GM21390 (cell line): ENCODE data around the gene TAB2.

Source experiments
- ATAC-seq: cut with Tn5 transposase; IDR thresholded peaks from one replicate; pipeline ENCODE4 v1.9.1; 2021; ENCODE audit not compliant: unreplicated experiment

The TAB2 gene

GRCh38 chr6:149366267-149366921, 48.9 kb downstream of the TAB2 start:
- ATAC-seq: no peak

- ATAC-seq: peak; percentile 84
Observed at GRCh38 chr6:149368065-149368464, 50.6 kb downstream of the TAB2 start.

- no peak for ATAC-seq
Observed at GRCh38 chr6:149371154-149371553, 53.6 kb downstream of the TAB2 start.

- ATAC-seq: no peak
Observed at GRCh38 chr6:149372062-149372461, 54.5 kb downstream of the TAB2 start.

GRCh38 chr6:149373511-149373910, 56.0 kb downstream of the TAB2 start:
- no peak for ATAC-seq

- no peak for ATAC-seq
Observed at GRCh38 chr6:149379977-149380376, 62.5 kb downstream of the TAB2 start.

- ATAC-seq: no peak
Observed at GRCh38 chr6:149380523-149380922, 63.0 kb downstream of the TAB2 start.

- ATAC-seq: no peak
Observed at GRCh38 chr6:149383371-149383770, 65.9 kb downstream of the TAB2 start.

- no peak for ATAC-seq
Observed at GRCh38 chr6:149384464-149384863, 67.0 kb downstream of the TAB2 start.

GRCh38 chr6:149385998-149386646, 68.6 kb downstream of the TAB2 start:
- no peak for ATAC-seq

GRCh38 chr6:149387779-149388512, 70.4 kb downstream of the TAB2 start:
- ATAC-seq: no peak

- no peak for ATAC-seq
Observed at GRCh38 chr6:149389509-149390297, 72.2 kb downstream of the TAB2 start.

GRCh38 chr6:149392093-149392492, 74.6 kb downstream of the TAB2 start:
- no peak for ATAC-seq

- ATAC-seq: no peak
Observed at GRCh38 chr6:149392535-149392934, 75.0 kb downstream of the TAB2 start.

- ATAC-seq: no peak
Observed at GRCh38 chr6:149393002-149393679, 75.6 kb downstream of the TAB2 start.

- ATAC-seq: no peak
Observed at GRCh38 chr6:149395185-149395584, 77.7 kb downstream of the TAB2 start.

GRCh38 chr6:149397384-149397783, 79.9 kb downstream of the TAB2 start:
- no peak for ATAC-seq

GRCh38 chr6:149400050-149400449, 82.5 kb downstream of the TAB2 start, which contains the start of gene SUMO4:
TSS of gene SUMO4 (plus strand) at chr6:149400262. CDS start at chr6:149400392, 130 bp downstream.
- no peak for ATAC-seq

GRCh38 chr6:149403534-149403933, 86.0 kb downstream of the TAB2 start:
- no peak for ATAC-seq
